IMR-90 (cell line): Measurements from ENCODE around the gene SLC39A5. TPM values are rescaled to one million over a fixed set of nuclear protein-coding genes. Genes with fewer than 3 reads are reported as not detected.

Experiments
- ATAC-seq: fragments of 200-7000 bp; cut with Tn5 transposase; 2 replicates; pipeline ENCODE4 v1.9.1; 2020; ENCODE audit warnings: low read depth, mild to moderate bottlenecking, moderate library complexity
- BruUV-seq: library from RNA; stranded (reverse); fragments of 400-500 nt; replicated peaks from 2 replicates; lab custom pipeline; 2021; lab: Mats Ljungman, UMichigan
- CTCF ChIA-PET: fragments of 300-600 bp; formaldehyde crosslinking; extraction: SDS; loops from one replicate; lab custom pipeline; 2021; ENCODE audit warnings: antibody characterized with exemption; lab: Yijun Ruan, JAX
- POLR2A ChIA-PET: fragments of 300-600 bp; sonication (Branson Sonifier 250); formaldehyde crosslinking; loops from one replicate; lab custom pipeline; 2022; ENCODE audit warnings: antibody characterized with exemption; ENCODE audit not compliant: unreplicated experiment; lab: Charles Lee
- DNase-seq: peaks from one replicate; pipeline ENCODE4 v3.0.0; 2013
- H2AFZ ChIP-seq: replicated peaks from 2 replicates; pipeline ENCODE3; 2013; ENCODE audit warnings: low read length, mild to moderate bottlenecking; ENCODE audit not compliant: poor library complexity
- H2AK5ac ChIP-seq: 2 replicates; pipeline ENCODE4 v1.6.1; 2013; ENCODE audit warnings: low read depth, low read length, inconsistent platforms
- H2AK9ac ChIP-seq: replicated peaks from 2 replicates; pipeline ENCODE3; 2013; ENCODE audit warnings: mild to moderate bottlenecking, low read depth, low read length, moderate library complexity; ENCODE audit not compliant: poor library complexity
- H2BK120ac ChIP-seq: 2 replicates; pipeline ENCODE4 v1.6.1; 2013; ENCODE audit warnings: low read depth, low read length, inconsistent platforms
- H2BK15ac ChIP-seq: 3 replicates; pipeline ENCODE4 v1.6.1; 2013; ENCODE audit warnings: low read depth, low read length, inconsistent platforms
- H2BK20ac ChIP-seq: 2 replicates; pipeline ENCODE4 v1.6.1; 2013; ENCODE audit warnings: low read depth, mild to moderate bottlenecking, inconsistent platforms, low read length, moderate library complexity
- H2BK5ac ChIP-seq: 2 replicates; pipeline ENCODE4 v1.6.1; 2013; ENCODE audit warnings: mild to moderate bottlenecking, low read depth, low read length, inconsistent platforms; ENCODE audit not compliant: poor library complexity, severe bottlenecking
- H3K14ac ChIP-seq: replicated peaks from 2 replicates; pipeline ENCODE4 v1.6.1; 2013; ENCODE audit warnings: low read depth, low read length, inconsistent platforms
- H3K18ac ChIP-seq: 2 replicates; pipeline ENCODE4 v1.6.1; 2013; ENCODE audit warnings: low read depth, low read length, control low read depth
- H3K23ac ChIP-seq: 2 replicates; pipeline ENCODE4 v1.6.1; 2013; ENCODE audit warnings: low read depth, low read length, inconsistent platforms
- H3K27ac ChIP-seq: 2 replicates; pipeline ENCODE4 v1.5.1; 2013; ENCODE audit warnings: mild to moderate bottlenecking, control low read depth, low read length; ENCODE audit not compliant: insufficient read depth
- H3K27me3 ChIP-seq: 2 replicates; pipeline ENCODE4 v1.6.1; 2013; ENCODE audit warnings: low read length; ENCODE audit not compliant: control insufficient read depth, insufficient read depth
- H3K36me3 ChIP-seq: 2 replicates; pipeline ENCODE4 v1.6.1; 2013; ENCODE audit warnings: low read length, mixed read lengths; ENCODE audit not compliant: control insufficient read depth, insufficient read depth
- H3K4ac ChIP-seq: 2 replicates; pipeline ENCODE4 v1.6.1; 2013; ENCODE audit warnings: low read depth, low read length, inconsistent platforms
- H3K4me1 ChIP-seq: 2 replicates; pipeline ENCODE4 v1.6.1; 2013; ENCODE audit warnings: low read length, mixed read lengths; ENCODE audit not compliant: control insufficient read depth, insufficient read depth
- H3K4me2 ChIP-seq: 2 replicates; pipeline ENCODE4 v1.6.1; 2013; ENCODE audit warnings: low read depth, mild to moderate bottlenecking, control low read depth, low read length, moderate library complexity
- H3K4me3 ChIP-seq: 2 replicates; pipeline ENCODE4 v1.5.1; 2013; ENCODE audit warnings: low read depth, mild to moderate bottlenecking, control low read depth, low read length, moderate library complexity; ENCODE audit not compliant: insufficient read depth
- H3K56ac ChIP-seq: 2 replicates; pipeline ENCODE4 v1.6.1; 2013; ENCODE audit warnings: low read length, inconsistent platforms; ENCODE audit not compliant: insufficient read depth; ENCODE audit errors: extremely low read depth
- H3K79me1 ChIP-seq, 2 experiments: 2 replicates each; pipeline ENCODE4 v1.6.1; 2013; ENCODE audit warnings: low read length in 2 of 2, inconsistent platforms in 1 of 2, low read depth in 1 of 2
- H3K9ac ChIP-seq: 2 replicates; pipeline ENCODE4 v1.6.1; 2013; ENCODE audit warnings: low read depth, low read length, control low read depth
- H3K9me1 ChIP-seq: 2 replicates; pipeline ENCODE4 v1.6.1; 2013; ENCODE audit warnings: low read length, inconsistent platforms; ENCODE audit not compliant: insufficient read depth
- H3K9me3 ChIP-seq: 2 replicates; pipeline ENCODE4 v1.6.1; 2013; ENCODE audit warnings: low read length; ENCODE audit not compliant: control insufficient read depth, insufficient read depth
- H4K20me1 ChIP-seq: 2 replicates; pipeline ENCODE4 v1.6.1; 2013; ENCODE audit warnings: low read length, inconsistent platforms; ENCODE audit not compliant: insufficient read depth
- H4K5ac ChIP-seq: 2 replicates; pipeline ENCODE4 v1.6.1; 2013; ENCODE audit warnings: mild to moderate bottlenecking, low read depth, low read length, control low read depth
- H4K8ac ChIP-seq, 2 experiments: 2 replicates each; pipeline ENCODE4 v1.6.1; 2013; ENCODE audit warnings: low read depth in 2 of 2, low read length in 2 of 2, control low read depth in 1 of 2, inconsistent platforms in 1 of 2
- H4K91ac ChIP-seq: 2 replicates; pipeline ENCODE4 v1.6.1; 2013; ENCODE audit warnings: low read depth, low read length, inconsistent platforms; ENCODE audit not compliant: insufficient read depth
- POLR2A ChIP-seq: IDR thresholded peaks from 2 replicates; pipeline ENCODE4 v1.6.1; 2012; ENCODE audit warnings: mild to moderate bottlenecking, low read depth, low read length
- RCOR1 ChIP-seq: IDR thresholded peaks from 2 replicates; pipeline ENCODE4 v1.6.1; 2012; ENCODE audit warnings: mild to moderate bottlenecking, low read length, improper control_type of control experiment; ENCODE audit not compliant: insufficient replicate concordance
- RFX5 ChIP-seq: IDR thresholded peaks from 2 replicates; pipeline ENCODE4 v1.8.0; 2012; ENCODE audit warnings: low read depth, mild to moderate bottlenecking, low read length, moderate library complexity
- WGBS, 2 experiments: methylation state at CpG; one replicate each; pipeline versions ENCODE4 v1.1.5 to v1.1.7; 2013; ENCODE audit warnings: missing lambda C conversion rate in 2 of 2; ENCODE audit not compliant: insufficient read length in 1 of 2; ENCODE audit errors: extremely low coverage in 2 of 2; 5-methylcytosine and 5-hydroxymethylcytosine counted together
- dilution Hi-C: fragments of 300-500 bp; cut with HindIII; formaldehyde crosslinking; loops from one replicate; pipeline ENCODE4 v1.14.3; 2018; ENCODE audit warnings: low sequenced_read_pairs; ENCODE audit not compliant: unreplicated experiment
- in situ Hi-C: fragments of 300-500 bp; cut with MboI; formaldehyde crosslinking; loops from 3 replicates; pipeline ENCODE4 v1.14.3; 2019; ENCODE audit warnings: low sequenced_read_pairs, inconsistent platforms, mixed read lengths
- intact Hi-C: fragments of 100-400 bp; cut with micrococcal nuclease; formaldehyde crosslinking; loops from 2 replicates; pipeline ENCODE4 v1.10.0; 2022
- polyA plus RNA-seq, 3 experiments: library from polyadenylated mRNA; depleted of rRNA; stranded (reverse); fragments of >200 nt; gene quantifications; 2 replicates each; pipeline ENCODE4 v1.2.3, GENCODE V29; 2012; ENCODE audit warnings: low replicate concordance in 1 of 3
- total RNA-seq: library from RNA; depleted of rRNA; stranded (reverse); fragments of >200 nt; gene quantifications from 2 replicates; pipeline ENCODE4 v1.2.3, GENCODE V29; 2012

SLC39A5 gene
- total and polyA plus RNA-seq, 2 of the 4 experiments (the other 2 are of a cell fraction), result not detected

GRCh38 chr12:56248711-56249110, 18.9 kb downstream of the SLC39A5 start:
- Histone ChIP-seq H3K79me1 (peaks cover 26 to 62% of the 10 kb centered on the region in 2 experiments), H3K9ac (no peak overlapping the region), H4K5ac (no peak overlapping the region), H2AK9ac (no peak overlapping the region), H2AFZ (no peak overlapping the region), H3K56ac (no peak overlapping the region), H3K4ac (no peak overlapping the region), H4K91ac (no peak overlapping the region), H4K8ac (no peak overlapping the region), H2AK5ac (no peak overlapping the region), H4K20me1 (peaks cover 29% of the 10 kb centered on the region), H2BK5ac (no peak overlapping the region), H3K4me1 (peaks cover 6% of the 10 kb centered on the region), H2BK120ac (no peak overlapping the region), H3K14ac (no peak overlapping the region), H3K36me3 (peaks cover 76% of the 10 kb centered on the region), H3K9me1 (peaks cover 9% of the 10 kb centered on the region; the same call in 1 of the 2 replicates), H3K18ac (no peak overlapping the region), H3K4me2 (no peak overlapping the region), H3K4me3 (no peak overlapping the region), H2BK20ac (no peak overlapping the region), H3K27me3 (no peaks in the 10 kb centered on the region), H2BK15ac (no peak overlapping the region), H3K27ac (no peak overlapping the region), H3K23ac (no peak overlapping the region), H3K9me3 (no peaks in the 10 kb centered on the region)
- ChIA-PET POLR2A (interaction anchor here (0.5 kb wide), 1 partner anchor 9 kb away, joined by 3 read pairs; no protein-coding TSS in a partner anchor), CTCF (no interaction called here)
- in situ Hi-C loops, result no loop called here
- TF ChIP-seq RCOR1, result no peak
- TF ChIP-seq RFX5, result no peak
- TF ChIP-seq POLR2A, result no peak
- intact Hi-C loops, result no loop called here
- dilution Hi-C loops, result no loop called here
- no peak for ATAC-seq
- WGBS, 2 experiments, result 100% methylated on average over 1 of the region's 8 CpGs; no CpG with 5 or more reads in 1 of the 2 experiments
- DNase-seq, result no peak
- BruUV-seq, result no TSS peak
